Cerebellar cortex (tissue), 1 donor: ENCODE data around the gene AMTN.

Experiments used
- DNase-seq: peaks from one replicate; pipeline ENCODE4 v3.0.0-alpha.2; 2015; ENCODE audit warnings: low spot score

Gene AMTN

GRCh38 chr4:70559924-70560323 lies 41.6 kb downstream of the AMTN start:
- DNase-seq = no peak

- no peak for DNase-seq
These were observed 45.7 kb downstream of the AMTN start for GRCh38 chr4:70564033-70564432.

DNA sequence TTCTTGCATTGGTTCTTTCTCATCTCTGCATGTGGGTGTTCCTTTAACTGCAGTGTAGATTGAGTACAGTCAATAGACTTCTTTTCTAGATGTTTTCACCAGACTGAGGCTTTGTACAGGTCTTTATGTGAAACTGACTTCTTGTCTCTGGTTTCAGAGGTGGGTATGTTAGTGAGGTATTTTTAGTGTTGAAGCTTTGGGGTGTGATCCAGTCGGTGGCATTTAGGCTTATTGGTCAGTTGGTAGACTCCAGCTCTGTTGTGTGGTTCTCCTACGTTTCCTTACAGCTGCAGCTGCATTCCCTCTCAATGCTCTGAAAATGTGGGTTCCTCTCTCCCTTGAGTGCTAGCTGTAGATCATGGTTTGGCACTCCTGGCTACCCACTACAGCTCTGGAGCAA lies 52.4 kb downstream of the AMTN start:
- no peak for DNase-seq

DNA sequence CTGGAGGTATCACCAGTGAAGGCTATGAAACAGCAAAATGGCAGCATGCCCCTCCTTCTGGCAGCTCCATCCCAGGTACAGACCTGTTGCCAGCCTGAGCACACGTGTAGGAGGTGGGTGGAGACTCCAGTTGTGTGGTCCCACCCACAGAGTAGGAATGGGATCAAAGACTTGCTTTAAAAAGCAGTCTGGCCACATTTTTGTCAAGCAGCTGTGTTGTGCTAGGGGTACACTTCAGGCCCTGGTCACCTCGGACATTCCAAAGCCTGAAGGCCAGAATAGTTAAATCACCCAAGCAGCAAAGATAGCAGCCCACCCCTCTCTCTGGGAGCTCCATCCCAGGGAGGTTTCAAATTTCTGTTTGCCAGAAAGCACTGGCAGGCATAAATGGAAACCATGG lies 53.4 kb downstream of the AMTN start:
- DNase-seq = no peak

GRCh38 chr4:70575964-70576363 lies 57.6 kb downstream of the AMTN start:
- no peak for DNase-seq

GRCh38 chr4:70577220-70577927 lies 59.0 kb downstream of the AMTN start:
- DNase-seq = no peak

- DNase-seq = no peak
These were observed 63.6 kb downstream of the AMTN start for GRCh38 chr4:70581980-70582379.
